K562 (cell line): ENCODE results near the gene MTARC2. TPM values are rescaled to one million over a fixed set of nuclear protein-coding genes. Genes with fewer than 3 reads are reported as not detected.
A peak's percentile ranks its signal among the peaks of the same experiment; 100 is the strongest.

Experiments
- ATAC-seq: fragments of 200-7000 bp; cut with Tn5 transposase; 3 replicates; pipeline ENCODE4 v1.9.1; 2020; ENCODE audit warnings: moderate library complexity
- BruUV-seq: library from RNA; stranded (reverse); fragments of 400-500 nt; replicated peaks from 2 replicates; lab custom pipeline; 2021; lab: Mats Ljungman, UMichigan
- CTCF ChIA-PET: fragments of 300-600 bp; formaldehyde crosslinking; extraction: SDS; loops from one replicate; lab custom pipeline; 2021; ENCODE audit warnings: low intra/inter-chr PET ratio; lab: Yijun Ruan, JAX
- POLR2A ChIA-PET: fragments of 300-600, 350-650 bp; sonication (Branson Sonifier 250); formaldehyde crosslinking; extraction: SDS; loops from one replicate; lab custom pipeline; 2021; ENCODE audit warnings: antibody characterized with exemption, inconsistent platforms; lab: Yijun Ruan, JAX
- DNase-seq, 4 experiments: peaks; one replicate each; pipeline versions ENCODE4 v3.0.0 to v3.0.0-alpha.2; 2011 to 2018; ENCODE audit warnings: low spot score in 3 of 4, mixed read lengths in 3 of 4; ENCODE audit errors: extremely low read depth in 1 of 4
- FAIRE-seq: peaks from 2 replicates; lab custom pipeline; 2011; peaks lifted over from hg19 to GRCh38; lab: Jason Lieb, UNC
- H2AFZ ChIP-seq: 2 replicates; pipeline ENCODE4 v1.6.0; 2011; ENCODE audit warnings: low read depth, low read length, control low read depth, inconsistent platforms
- H3K27ac ChIP-seq: fragments of 200-600 bp; 3 replicates; pipeline ENCODE4 v1.8.0; 2011; ENCODE audit warnings: low read depth, mild to moderate bottlenecking, control low read depth, inconsistent platforms, low read length, moderate library complexity, mixed read lengths; ENCODE audit errors: extremely low read depth
- H3K27me3 ChIP-seq, 2 experiments: fragments of 300-600 bp in 1 of 2; 2 replicates in 1 of 2; 3 replicates in 1 of 2; pipeline versions ENCODE4 v1.6.0 to v1.8.0; 2011; ENCODE audit warnings: inconsistent platforms in 2 of 2, low read length in 2 of 2, mild to moderate bottlenecking in 1 of 2, mixed read lengths in 1 of 2, moderate library complexity in 1 of 2; ENCODE audit not compliant: control insufficient read depth in 2 of 2, insufficient read depth in 2 of 2
- H3K36me3 ChIP-seq: fragments of 300-600 bp; 3 replicates; pipeline ENCODE4 v1.8.0; 2011; ENCODE audit warnings: mild to moderate bottlenecking, low read length, inconsistent platforms; ENCODE audit not compliant: control insufficient read depth, insufficient read depth
- H3K4me1 ChIP-seq, 2 experiments: fragments of 200-600 bp in 1 of 2; replicated peaks in 1 of 2; 2 replicates in 1 of 2; 3 replicates in 1 of 2; pipeline versions ENCODE4 v1.5.1 to v1.8.0; 2011; ENCODE audit warnings: inconsistent platforms in 2 of 2, low read length in 2 of 2, mild to moderate bottlenecking in 1 of 2, mixed read lengths in 1 of 2, moderate library complexity in 1 of 2; ENCODE audit not compliant: control insufficient read depth in 2 of 2, insufficient read depth in 2 of 2
- H3K4me2 ChIP-seq: 2 replicates; pipeline ENCODE4 v1.6.1; 2011; ENCODE audit warnings: low read length, control low read depth, inconsistent platforms, mixed read lengths; ENCODE audit not compliant: insufficient read depth
- H3K4me3 ChIP-seq: fragments of 200-600 bp; sonication (generic), shearing (Covaris generic); 2 replicates; pipeline ENCODE4 v1.5.1; 2016; ENCODE audit warnings: control low read depth, inconsistent platforms
- H3K79me2 ChIP-seq: fragments of 200-600 bp; 3 replicates; pipeline ENCODE4 v1.8.0; 2011; ENCODE audit warnings: low read length, inconsistent platforms; ENCODE audit not compliant: control insufficient read depth, insufficient read depth
- H3K9ac ChIP-seq, 2 experiments: 2 replicates each; pipeline versions ENCODE4 v1.6.0 to v1.6.1; 2011; ENCODE audit warnings: low read depth in 2 of 2, low read length in 2 of 2, control low read depth in 1 of 2, inconsistent platforms in 1 of 2, mild to moderate bottlenecking in 1 of 2, mixed read lengths in 1 of 2; ENCODE audit not compliant: insufficient read depth in 1 of 2
- H3K9me1 ChIP-seq: one replicate; pipeline ENCODE4 v1.6.0; 2011; ENCODE audit warnings: inconsistent platforms, mild to moderate bottlenecking, low read length, moderate library complexity; ENCODE audit not compliant: control insufficient read depth, insufficient read depth
- H3K9me3 ChIP-seq: replicated peaks from 2 replicates; pipeline ENCODE4 v1.5.1; 2011; ENCODE audit warnings: low read depth, low read length, inconsistent platforms; ENCODE audit not compliant: control insufficient read depth, insufficient read depth
- H4K20me1 ChIP-seq: replicated peaks from 2 replicates; pipeline ENCODE4 v1.6.1; 2011; ENCODE audit warnings: low read length, inconsistent platforms, mixed read lengths; ENCODE audit not compliant: control insufficient read depth, insufficient read depth
- CREM ChIP-seq: IDR thresholded peaks from 2 replicates; pipeline ENCODE4 v1.6.1; 2014; ENCODE audit warnings: antibody characterized with exemption, low read depth
- ELF4 ChIP-seq: fragments of 450-650 bp; formaldehyde crosslinking; IDR thresholded peaks from 2 replicates; pipeline ENCODE4 v1.4.0; 2022; ENCODE audit warnings: missing genetic modification characterization
- ESRRA ChIP-seq: fragments of 450-650 bp; IDR thresholded peaks from 2 replicates; pipeline ENCODE4 v1.6.1; 2014; ENCODE audit warnings: low read depth, mild to moderate bottlenecking, moderate library complexity, borderline replicate concordance
- HNRNPUL1 ChIP-seq: fragments of 200-400 bp; formaldehyde crosslinking; IDR thresholded peaks from 2 replicates; pipeline ENCODE4 v1.6.1; 2017; ENCODE audit warnings: low read length
- SMC3 ChIP-seq: conservative IDR thresholded peaks from 2 replicates; pipeline ENCODE4 v1.6.1; 2011; ENCODE audit warnings: low read depth, low read length, improper control_type of control experiment; ENCODE audit not compliant: insufficient read depth
- ZNF146 ChIP-seq: IDR thresholded peaks from one replicate; pipeline ENCODE4 v1.6.1; 2018; ENCODE audit warnings: missing compliant biosample characterization; ENCODE audit not compliant: unreplicated experiment
- ZNF24 ChIP-seq: fragments of 450-650 bp; IDR thresholded peaks from 2 replicates; pipeline ENCODE4 v1.6.1; 2016
- WGBS: fragments of 100-300 bp; shearing (Covaris generic); methylation state at CpG from one replicate; pipeline ENCODE4 v1.1.6; 2016; ENCODE audit warnings: low coverage, mixed read lengths; ENCODE audit not compliant: insufficient coverage; ENCODE audit errors: missing lambda C conversion rate; 5-methylcytosine and 5-hydroxymethylcytosine counted together
- in situ Hi-C: fragments of 300-500 bp; cut with MboI; formaldehyde crosslinking; loops from 4 replicates; pipeline ENCODE4 v1.15.0; 2018; ENCODE audit warnings: inconsistent platforms, mixed read lengths
- intact Hi-C: fragments of 100-400 bp; cut with micrococcal nuclease; formaldehyde crosslinking; loops from 2 replicates; pipeline ENCODE4 v1.14.2; 2022
- polyA plus RNA-seq, 8 experiments: library from polyadenylated mRNA; depleted of rRNA in 4 of 8; stranded (reverse) in 5 of 8; unstranded in 3 of 8; fragments of >200 nt; fragmentation: Nextera tagmentation in 2 of 8; fragmentation: Illumina TruSeq in 1 of 8; extraction: Ambion mirVana in 2 of 8; extraction: Trizol in 1 of 8; gene quantifications; 2 replicates each; pipeline versions ENCODE4 v1.2.1 to v1.2.3, GENCODE V29; 2011 to 2014; ENCODE audit warnings: inconsistent platforms in 1 of 8, missing spikeins in 1 of 8
- total RNA-seq, 7 experiments: library from RNA; depleted of rRNA in 6 of 7; stranded (reverse); fragments of >200 nt in 6 of 7; fragmentation: Illumina TruSeq in 2 of 7; extraction: Trizol in 2 of 7; gene quantifications; 2 replicates each; pipeline versions ENCODE4 v1.2.1 to v1.2.3, GENCODE V29; 2011 to 2021; ENCODE audit warnings: low replicate concordance in 1 of 7
- TF ChIP-seq, protein P1 (sequence below), 2 experiments: fragments of 150-350 bp in 1 of 2; IDR thresholded peaks; 2 replicates each; pipeline ENCODE4 v1.6.1; 2012 to 2016; ENCODE audit warnings: low read depth in 2 of 2, low read length in 2 of 2, mild to moderate bottlenecking in 1 of 2, moderate library complexity in 1 of 2
- TF ChIP-seq, protein P2 (sequence below), 2 experiments: fragments of 450-650 bp; formaldehyde crosslinking in 1 of 2; IDR thresholded peaks; 2 replicates each; pipeline versions ENCODE4 v1.4.0 to v1.6.1; 2014 to 2020; ENCODE audit warnings: mild to moderate bottlenecking in 2 of 2, borderline replicate concordance in 1 of 2, low read depth in 1 of 2

The MTARC2 gene
- total and polyA plus RNA-seq, 9 of the 15 experiments (the other 6 are each of a cell fraction or from before 2014, with no cell fraction given): 0.03 to 0.35 TPM; not detected in 7

DNA sequence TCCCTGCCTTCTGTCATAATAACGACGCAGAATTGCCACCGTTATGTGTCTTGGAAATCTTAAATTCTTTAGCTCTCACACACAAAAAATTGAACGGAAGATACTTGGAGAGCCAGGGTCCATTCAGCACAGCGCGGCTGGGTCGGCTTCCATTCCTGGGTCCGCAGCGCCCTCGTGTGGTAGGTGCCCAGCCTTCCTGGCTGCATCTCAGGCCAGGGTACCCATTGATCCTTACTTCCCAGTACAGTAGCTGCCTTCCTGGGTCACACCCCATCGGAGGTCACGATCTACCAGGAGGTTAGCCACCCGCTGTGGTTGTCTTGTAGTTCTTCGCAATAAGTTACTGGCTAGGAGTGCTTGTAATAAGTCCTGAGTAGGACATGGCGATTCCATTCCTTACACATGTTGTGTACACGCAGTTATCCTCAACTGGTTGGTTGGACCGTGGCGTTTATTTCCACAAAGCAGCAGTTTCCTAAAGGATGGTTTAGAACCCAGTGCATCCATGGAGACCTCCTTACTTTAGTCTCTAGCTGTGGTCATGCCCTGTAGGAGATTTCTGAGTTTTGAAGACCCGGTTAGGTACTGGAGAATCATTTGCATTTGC lies 28.7 kb downstream of the MTARC2 start:
- in situ Hi-C loops: loop anchor here (10.0 kb wide), 1 partner anchor 942 kb away; no protein-coding TSS in a partner anchor
- Histone ChIP-seq H3K9me3 (no peaks in the 10 kb centered on the region), H3K9ac (no peak overlapping the region)
- TF ChIP-seq ELF4 (CRISPR knock-in tag): no peak
- TF ChIP-seq, protein P1, sequence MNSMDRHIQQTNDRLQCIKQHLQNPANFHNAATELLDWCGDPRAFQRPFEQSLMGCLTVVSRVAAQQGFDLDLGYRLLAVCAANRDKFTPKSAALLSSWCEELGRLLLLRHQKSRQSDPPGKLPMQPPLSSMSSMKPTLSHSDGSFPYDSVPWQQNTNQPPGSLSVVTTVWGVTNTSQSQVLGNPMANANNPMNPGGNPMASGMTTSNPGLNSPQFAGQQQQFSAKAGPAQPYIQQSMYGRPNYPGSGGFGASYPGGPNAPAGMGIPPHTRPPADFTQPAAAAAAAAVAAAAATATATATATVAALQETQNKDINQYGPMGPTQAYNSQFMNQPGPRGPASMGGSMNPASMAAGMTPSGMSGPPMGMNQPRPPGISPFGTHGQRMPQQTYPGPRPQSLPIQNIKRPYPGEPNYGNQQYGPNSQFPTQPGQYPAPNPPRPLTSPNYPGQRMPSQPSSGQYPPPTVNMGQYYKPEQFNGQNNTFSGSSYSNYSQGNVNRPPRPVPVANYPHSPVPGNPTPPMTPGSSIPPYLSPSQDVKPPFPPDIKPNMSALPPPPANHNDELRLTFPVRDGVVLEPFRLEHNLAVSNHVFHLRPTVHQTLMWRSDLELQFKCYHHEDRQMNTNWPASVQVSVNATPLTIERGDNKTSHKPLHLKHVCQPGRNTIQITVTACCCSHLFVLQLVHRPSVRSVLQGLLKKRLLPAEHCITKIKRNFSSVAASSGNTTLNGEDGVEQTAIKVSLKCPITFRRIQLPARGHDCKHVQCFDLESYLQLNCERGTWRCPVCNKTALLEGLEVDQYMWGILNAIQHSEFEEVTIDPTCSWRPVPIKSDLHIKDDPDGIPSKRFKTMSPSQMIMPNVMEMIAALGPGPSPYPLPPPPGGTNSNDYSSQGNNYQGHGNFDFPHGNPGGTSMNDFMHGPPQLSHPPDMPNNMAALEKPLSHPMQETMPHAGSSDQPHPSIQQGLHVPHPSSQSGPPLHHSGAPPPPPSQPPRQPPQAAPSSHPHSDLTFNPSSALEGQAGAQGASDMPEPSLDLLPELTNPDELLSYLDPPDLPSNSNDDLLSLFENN (IDR thresholded peaks at IDR 0.05; ENCODE audit: low read depth in 2 of 2, low read length in 2 of 2): no peak
- TF ChIP-seq CREM: 0 out of 2 replicates have a peak, but pooled peaks have one; percentile 13
- TF ChIP-seq HNRNPUL1: no peak
- TF ChIP-seq ZNF24: no peak; the same call in 1 of the 2 replicates
- no peak for TF ChIP-seq ZNF146
- peak; percentile 35; the same call in 1 of the 2 replicates for TF ChIP-seq ESRRA
- TF ChIP-seq SMC3: peak; percentile 86
- TF ChIP-seq, protein P2, sequence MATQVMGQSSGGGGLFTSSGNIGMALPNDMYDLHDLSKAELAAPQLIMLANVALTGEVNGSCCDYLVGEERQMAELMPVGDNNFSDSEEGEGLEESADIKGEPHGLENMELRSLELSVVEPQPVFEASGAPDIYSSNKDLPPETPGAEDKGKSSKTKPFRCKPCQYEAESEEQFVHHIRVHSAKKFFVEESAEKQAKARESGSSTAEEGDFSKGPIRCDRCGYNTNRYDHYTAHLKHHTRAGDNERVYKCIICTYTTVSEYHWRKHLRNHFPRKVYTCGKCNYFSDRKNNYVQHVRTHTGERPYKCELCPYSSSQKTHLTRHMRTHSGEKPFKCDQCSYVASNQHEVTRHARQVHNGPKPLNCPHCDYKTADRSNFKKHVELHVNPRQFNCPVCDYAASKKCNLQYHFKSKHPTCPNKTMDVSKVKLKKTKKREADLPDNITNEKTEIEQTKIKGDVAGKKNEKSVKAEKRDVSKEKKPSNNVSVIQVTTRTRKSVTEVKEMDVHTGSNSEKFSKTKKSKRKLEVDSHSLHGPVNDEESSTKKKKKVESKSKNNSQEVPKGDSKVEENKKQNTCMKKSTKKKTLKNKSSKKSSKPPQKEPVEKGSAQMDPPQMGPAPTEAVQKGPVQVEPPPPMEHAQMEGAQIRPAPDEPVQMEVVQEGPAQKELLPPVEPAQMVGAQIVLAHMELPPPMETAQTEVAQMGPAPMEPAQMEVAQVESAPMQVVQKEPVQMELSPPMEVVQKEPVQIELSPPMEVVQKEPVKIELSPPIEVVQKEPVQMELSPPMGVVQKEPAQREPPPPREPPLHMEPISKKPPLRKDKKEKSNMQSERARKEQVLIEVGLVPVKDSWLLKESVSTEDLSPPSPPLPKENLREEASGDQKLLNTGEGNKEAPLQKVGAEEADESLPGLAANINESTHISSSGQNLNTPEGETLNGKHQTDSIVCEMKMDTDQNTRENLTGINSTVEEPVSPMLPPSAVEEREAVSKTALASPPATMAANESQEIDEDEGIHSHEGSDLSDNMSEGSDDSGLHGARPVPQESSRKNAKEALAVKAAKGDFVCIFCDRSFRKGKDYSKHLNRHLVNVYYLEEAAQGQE (IDR thresholded peaks at IDR 0.05; ENCODE audit: borderline replicate concordance): peak; percentile 75
- TF ChIP-seq, protein P2 (CRISPR knock-in tag; IDR thresholded peaks at IDR 0.05; ENCODE audit: low read depth): no peak

More for the DNA sequence above, 28.7 kb downstream of the MTARC2 start:
- Histone ChIP-seq H3K4me1 (no peaks in the 10 kb centered on the region), H2AFZ (0 out of 2 replicates have a peak overlapping the region, but pooled peaks have one; percentile 34), H3K4me3 (no peak overlapping the region), H3K36me3 (no peaks in the 10 kb centered on the region), H3K4me2 (no peak overlapping the region), H4K20me1 (no peaks in the 10 kb centered on the region), H3K27ac (no peak overlapping the region), H3K79me2 (no peaks in the 10 kb centered on the region), H3K27me3 (peaks cover 0 to 7% of the 10 kb centered on the region in 2 experiments; a peak in 1 of 5 replicates), H3K9me1 (no peaks in the 10 kb centered on the region)
- POLR2A ChIA-PET: no interaction called here
- 9% methylated on average over 19 of the region's 19 CpGs for whole genome bisulfite sequencing
- ATAC-seq (peak; percentile 100), FAIRE-seq (peak; percentile 88), DNase-seq (peak; percentile 83 to 87 (median 86))
- CTCF ChIA-PET: interaction anchor here (0.5 to 2.3 kb wide), 8 partner anchors 97 to 940 kb away, joined by 3 to 8 read pairs (median 4); no protein-coding TSS in a partner anchor
- intact Hi-C loops: loop anchor here (1.0 to 10.0 kb wide), 8 partner anchors 97 to 940 kb away; no protein-coding TSS in a partner anchor
- no TSS peak for BruUV-seq
